WI38 (cell line): ENCODE data around the gene ABHD17A.

Experiments
- H3K4me3 ChIP-seq: 2 replicates; pipeline ENCODE4 v1.5.1; 2011; ENCODE audit warnings: low read depth, mild to moderate bottlenecking, control low read depth, low read length
- CTCF ChIP-seq: IDR thresholded peaks from 2 replicates; pipeline ENCODE4 v1.5.1; 2012; ENCODE audit warnings: low read depth, mild to moderate bottlenecking, control low read depth, low read length

The ABHD17A gene

DNA sequence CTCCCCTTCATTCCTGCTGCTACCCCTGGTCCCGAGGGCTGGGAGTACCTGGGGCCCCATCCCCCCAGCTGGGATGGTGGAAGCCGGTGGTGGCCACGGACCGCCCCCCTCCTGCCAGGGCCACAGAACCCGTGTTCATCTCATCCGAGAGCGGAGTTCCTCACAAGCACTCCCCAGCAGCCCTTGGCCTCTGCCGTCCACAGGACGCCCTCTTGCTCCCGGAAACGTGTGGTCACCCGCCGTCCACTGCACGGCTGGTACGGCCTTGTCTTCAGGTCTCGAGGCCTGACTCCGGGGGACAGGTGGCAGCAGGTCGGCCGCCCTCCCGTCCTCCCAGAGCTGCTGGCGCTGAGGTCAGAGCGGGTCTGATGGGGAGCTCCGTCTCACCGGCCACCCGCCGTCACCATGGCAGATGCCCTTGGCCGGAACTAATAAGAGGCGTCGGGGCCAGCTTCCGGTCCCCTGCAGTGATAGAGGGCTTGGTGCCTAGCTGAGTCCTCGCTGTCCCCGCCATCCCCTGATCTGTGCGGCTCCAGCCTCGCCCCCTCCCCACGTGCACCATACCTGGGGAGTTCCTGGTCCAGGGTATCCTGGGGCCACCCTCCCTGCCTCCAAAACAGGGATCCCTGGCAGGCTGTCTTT, 39.1 kb upstream of the ABHD17A start:
- no peak for TF ChIP-seq CTCF
- no peak overlapping the region for H3K4me3 ChIP-seq

GRCh38 chr19:1923319-1923718, 38.0 kb upstream of the ABHD17A start:
- no peak for TF ChIP-seq CTCF
- H3K4me3 ChIP-seq = no peak overlapping the region

DNA sequence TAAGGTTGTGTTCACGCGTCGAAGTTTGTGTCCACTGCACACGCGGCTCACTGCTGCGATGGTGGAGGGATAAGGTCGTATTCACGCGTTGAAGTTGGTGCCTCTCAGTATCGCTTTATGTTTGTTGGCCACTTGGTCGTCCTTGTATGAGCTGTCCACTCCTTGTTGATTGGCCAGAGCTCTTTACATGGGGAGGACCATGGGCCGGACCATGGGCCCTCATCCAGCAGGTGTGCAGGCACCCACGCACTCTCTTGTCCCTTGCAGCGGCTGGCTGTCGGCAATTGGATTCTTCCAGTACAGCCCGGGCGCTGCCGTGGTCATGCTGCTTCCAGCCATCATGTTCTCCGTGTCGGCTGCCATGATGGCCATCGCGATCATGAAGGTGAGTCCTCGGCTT, 37.5 kb upstream of the ABHD17A start:
- TF ChIP-seq CTCF = no peak
- no peak overlapping the region for H3K4me3 ChIP-seq

DNA sequence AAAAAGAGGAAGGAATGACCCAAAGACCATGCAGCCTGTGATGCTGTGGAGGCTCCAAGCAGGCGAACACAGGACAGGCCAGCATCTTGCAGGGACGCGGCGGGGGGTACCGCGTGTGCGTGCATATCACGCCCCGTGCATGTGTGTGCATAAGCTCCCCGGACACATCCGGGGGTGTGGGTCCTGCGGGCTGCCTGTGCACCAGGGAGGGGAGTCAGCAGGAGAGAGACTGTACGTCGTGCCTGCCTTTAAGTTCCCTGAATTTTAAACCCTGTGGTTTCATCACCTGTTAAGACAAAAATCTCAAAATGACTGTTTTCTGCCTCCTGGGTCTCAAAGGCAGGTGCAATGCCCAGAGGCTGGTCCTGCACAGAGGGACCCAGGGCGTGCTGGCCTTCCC, 36.5 kb upstream of the ABHD17A start:
- H3K4me3 ChIP-seq = no peak overlapping the region
- TF ChIP-seq CTCF = no peak

GRCh38 chr19:1921326-1921725, 36.0 kb upstream of the ABHD17A start:
- no peak overlapping the region for H3K4me3 ChIP-seq
- no peak for TF ChIP-seq CTCF

- H3K4me3 ChIP-seq = no peak overlapping the region
- TF ChIP-seq CTCF = no peak
These were observed 35.3 kb upstream of the ABHD17A start for GRCh38 chr19:1920644-1921043.

- no peak overlapping the region for H3K4me3 ChIP-seq
- TF ChIP-seq CTCF = no peak
These were observed 33.7 kb upstream of the ABHD17A start for GRCh38 chr19:1918975-1919374.
